CD4-positive, alpha-beta memory T cell (primary cell): ENCODE measurements around the gene CDC42SE1. TPM values are rescaled to one million over a fixed set of nuclear protein-coding genes. Genes with fewer than 3 reads are reported as not detected.

Experiments
- CTCF ChIA-PET: fragments of 350-600 bp; sonication (Branson Sonifier 250); formaldehyde crosslinking; loops from one replicate; lab custom pipeline; 2021; ENCODE audit warnings: inconsistent platforms; ENCODE audit not compliant: partially characterized antibody; lab: Charles Lee
- POLR2A ChIA-PET: fragments of 350-600 bp; sonication (Branson Sonifier 250); formaldehyde crosslinking; loops from one replicate; lab custom pipeline; 2021; ENCODE audit not compliant: partially characterized antibody; lab: Charles Lee
- DNase-seq, 5 donors: peaks; one replicate each; pipeline versions ENCODE4 v3.0.0 to v3.0.0-alpha.2; 2020 to 2022; ENCODE audit warnings: mixed read lengths in 1 of 5
- H3K27ac ChIP-seq: one replicate; pipeline ENCODE4 v1.7.0; 2013; ENCODE audit warnings: low read depth, low read length
- H3K27me3 ChIP-seq: 2 replicates; pipeline ENCODE4 v1.7.0; 2013; ENCODE audit warnings: mild to moderate bottlenecking, low read length, moderate library complexity; ENCODE audit not compliant: insufficient read depth
- H3K36me3 ChIP-seq: 2 replicates; pipeline ENCODE4 v1.7.0; 2013; ENCODE audit warnings: mild to moderate bottlenecking, low read length, moderate library complexity; ENCODE audit not compliant: insufficient read depth
- H3K4me1 ChIP-seq: 2 replicates; pipeline ENCODE4 v1.7.0; 2013; ENCODE audit warnings: mild to moderate bottlenecking, low read length, moderate library complexity; ENCODE audit not compliant: insufficient read depth
- H3K4me3 ChIP-seq, 2 donors: one replicate each; pipeline ENCODE4 v1.7.0; 2013; ENCODE audit warnings: low read length in 2 of 2, mild to moderate bottlenecking in 1 of 2
- H3K9me3 ChIP-seq, 2 donors: one replicate each; pipeline ENCODE4 v1.7.0; 2013; ENCODE audit warnings: low read length in 2 of 2, control low read depth in 1 of 2; ENCODE audit not compliant: control insufficient read depth in 1 of 2
- H3K27ac Mint-ChIP-seq, 7 donors: one replicate each; pipeline ENCODE4 v1.8.0; 2020 to 2021; ENCODE audit warnings: mixed read lengths in 7 of 7, mild to moderate bottlenecking in 6 of 7, inconsistent platforms in 3 of 7, moderate library complexity in 3 of 7
- H3K27me3 Mint-ChIP-seq, 2 donors: one replicate each; pipeline ENCODE4 v1.8.0; 2020 to 2021; ENCODE audit warnings: mixed read lengths in 2 of 2
- H3K36me3 Mint-ChIP-seq, 2 donors: one replicate each; pipeline ENCODE4 v1.8.0; 2020 to 2021; ENCODE audit warnings: mixed read lengths in 2 of 2, inconsistent platforms in 1 of 2, mild to moderate bottlenecking in 1 of 2
- H3K4me1 Mint-ChIP-seq, 4 donors: one replicate each; pipeline ENCODE4 v1.8.0; 2020 to 2021; ENCODE audit warnings: mixed read lengths in 4 of 4, mild to moderate bottlenecking in 1 of 4
- H3K4me3 Mint-ChIP-seq, 8 donors: one replicate each; pipeline ENCODE4 v1.8.0; 2020 to 2021; ENCODE audit warnings: mixed read lengths in 8 of 8, mild to moderate bottlenecking in 7 of 8, moderate library complexity in 6 of 8, inconsistent platforms in 3 of 8
- H3K9me3 Mint-ChIP-seq, 8 donors: one replicate each; pipeline ENCODE4 v1.8.0; 2020 to 2021; ENCODE audit warnings: mixed read lengths in 8 of 8, mild to moderate bottlenecking in 5 of 8, inconsistent platforms in 3 of 8, moderate library complexity in 1 of 8
- intact Hi-C: fragments of 100-400 bp; cut with micrococcal nuclease; formaldehyde crosslinking; loops from one replicate; pipeline ENCODE4 v1.15.1; 2023
- polyA plus RNA-seq, 2 donors: library from polyadenylated mRNA; unstranded; fragments of 300-500 nt; fragmentation: Illumina TruSeq; gene quantifications; one replicate each; pipeline ENCODE4 v1.2.3, GENCODE V29; 2021
- total RNA-seq, 2 experiments: library from RNA; stranded (reverse); gene quantifications; one replicate each; pipeline ENCODE4 v1.2.3, GENCODE V29; 2021

CDC42SE1 gene
- total and polyA plus RNA-seq, 4 experiments from 2014 or later = 66.2 to 483 (median 289) TPM

- Mint-ChIP-seq H3K36me3 (peaks cover 25 to 34% of the 10 kb centered on the region in 2 donors), H3K4me3 (peak overlapping the region; percentile 86 to 95 (median 90)), H3K4me1 (peaks cover 31 to 81% (median 58%) of the 10 kb centered on the region in 4 donors), H3K27ac (peak overlapping the region; percentile 88 to 98 (median 93)), H3K9me3 (no peaks in the 10 kb centered on the region), H3K27me3 (no peaks in the 10 kb centered on the region)
- CTCF ChIA-PET = interaction anchor here (0.7 to 3.8 kb wide), 6 partner anchors 9 to 107 kb away, joined by 3 to 76 read pairs (median 12); partner anchors contain the start of genes CDC42SE1, MINDY1, MLLT11 and TNFAIP8L2
- Histone ChIP-seq H3K36me3 (peaks cover 22% of the 10 kb centered on the region), H3K4me1 (peaks cover 38% of the 10 kb centered on the region), H3K27me3 (no peaks in the 10 kb centered on the region), H3K4me3 (peak overlapping the region; percentile 59 to 74), H3K9me3 (no peaks in the 10 kb centered on the region), H3K27ac (peak overlapping the region; percentile 74)
- POLR2A ChIA-PET = interaction anchor here (0.6 to 16.6 kb wide), 13 partner anchors 9 to 117 kb away, joined by 3 to 325 read pairs (median 7); partner anchors contain the start of genes CDC42SE1, GABPB2, LYSMD1 and MINDY1
- DNase-seq = no peak
- intact Hi-C loops = loop anchor here (1.0 to 2.0 kb wide), 4 partner anchors 8 to 40 kb away; partner anchors contain the start of gene PRUNE1
Observed at GRCh38 chr1:151048645-151049032, 10.8 kb downstream of the CDC42SE1 start.

DNA sequence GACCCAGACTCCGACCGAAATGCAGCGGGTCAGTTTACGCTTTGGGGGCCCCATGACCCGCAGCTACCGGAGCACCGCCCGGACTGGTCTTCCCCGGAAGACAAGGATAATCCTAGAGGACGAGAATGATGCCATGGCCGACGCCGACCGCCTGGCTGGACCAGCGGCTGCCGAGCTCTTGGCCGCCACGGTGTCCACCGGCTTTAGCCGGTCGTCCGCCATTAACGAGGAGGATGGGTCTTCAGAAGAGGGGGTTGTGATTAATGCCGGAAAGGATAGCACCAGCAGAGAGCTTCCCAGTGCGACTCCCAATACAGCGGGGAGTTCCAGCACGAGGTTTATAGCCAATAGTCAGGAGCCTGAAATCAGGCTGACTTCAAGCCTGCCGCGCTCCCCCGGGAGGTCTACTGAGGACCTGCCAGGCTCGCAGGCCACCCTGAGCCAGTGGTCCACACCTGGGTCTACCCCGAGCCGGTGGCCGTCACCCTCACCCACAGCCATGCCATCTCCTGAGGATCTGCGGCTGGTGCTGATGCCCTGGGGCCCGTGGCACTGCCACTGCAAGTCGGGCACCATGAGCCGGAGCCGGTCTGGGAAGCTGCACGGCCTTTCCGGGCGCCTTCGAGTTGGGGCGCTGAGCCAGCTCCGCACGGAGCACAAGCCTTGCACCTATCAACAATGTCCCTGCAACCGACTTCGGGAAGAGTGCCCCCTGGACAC is 11.3 kb downstream of the CDC42SE1 start:
- Mint-ChIP-seq H3K36me3 (peaks cover 22 to 28% of the 10 kb centered on the region in 2 donors), H3K27me3 (no peaks in the 10 kb centered on the region), H3K4me1 (peaks cover 35 to 81% (median 61%) of the 10 kb centered on the region in 4 donors), H3K27ac (peak overlapping the region; percentile 88 to 98 (median 93)), H3K9me3 (no peaks in the 10 kb centered on the region), H3K4me3 (peak overlapping the region; percentile 86 to 95 (median 90))
- H3K27me3 ChIP-seq = no peaks in the 10 kb centered on the region
- peak overlapping the region; percentile 74 for H3K27ac ChIP-seq
- peaks cover 38% of the 10 kb centered on the region for H3K4me1 ChIP-seq
- peak; percentile 59 to 72 (median 64) for DNase-seq
- POLR2A ChIA-PET = interaction anchor here (0.8 to 16.6 kb wide), 16 partner anchors 9 to 233 kb away, joined by 3 to 325 read pairs (median 6); partner anchors contain the start of genes BNIPL, CDC42SE1, GABPB2 and LYSMD1
- intact Hi-C loops = loop anchor here (1.0 to 2.0 kb wide), 4 partner anchors 8 to 39 kb away; partner anchors contain the start of gene PRUNE1
- CTCF ChIA-PET = interaction anchor here (0.5 to 3.8 kb wide), 12 partner anchors 9 to 108 kb away, joined by 3 to 76 read pairs (median 6); partner anchors contain the start of genes CDC42SE1, MINDY1, MLLT11 and TNFAIP8L2
- H3K9me3 ChIP-seq = no peaks in the 10 kb centered on the region
- H3K36me3 ChIP-seq = peaks cover 16% of the 10 kb centered on the region
- H3K4me3 ChIP-seq = peak overlapping the region; percentile 59 to 74

DNA sequence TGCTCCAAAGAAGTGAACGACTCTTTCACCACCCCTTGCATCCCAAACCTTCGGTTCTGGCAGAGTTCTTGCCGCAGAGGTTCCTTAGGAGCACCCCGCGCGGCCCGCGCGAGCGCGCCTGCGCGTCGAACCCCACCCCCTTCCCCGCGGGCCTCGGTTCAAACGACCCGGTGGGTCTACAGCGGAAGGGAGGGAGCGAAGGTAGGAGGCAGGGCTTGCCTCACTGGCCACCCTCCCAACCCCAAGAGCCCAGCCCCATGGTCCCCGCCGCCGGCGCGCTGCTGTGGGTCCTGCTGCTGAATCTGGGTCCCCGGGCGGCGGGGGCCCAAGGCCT is 11.9 kb downstream of the CDC42SE1 start, which contains the start of gene C1orf56:
Gene C1orf56, plus strand, starts transcription at position 161 of the 334 bp plus-strand sequence. Its CDS starts 97 bp downstream, at position 258.
- peaks cover 38% of the 10 kb centered on the region for H3K4me1 ChIP-seq

GRCh38 chr1:151043163-151043562 is 16.3 kb downstream of the CDC42SE1 start:
- no peaks in the 10 kb centered on the region for H3K9me3 ChIP-seq
- CTCF ChIA-PET = interaction anchor here (0.9 to 2.7 kb wide), 6 partner anchors 14 to 111 kb away, joined by 3 to 20 read pairs (median 8); partner anchors contain the start of gene CDC42SE1
- no peaks in the 10 kb centered on the region for H3K27me3 ChIP-seq
- no peak overlapping the region for H3K4me3 ChIP-seq
- Mint-ChIP-seq H3K27me3 (no peaks in the 10 kb centered on the region), H3K4me3 (peak overlapping the region in 2 of 8 donors; percentile 13 to 46), H3K36me3 (peaks cover 2 to 4% of the 10 kb centered on the region in 2 donors), H3K4me1 (peaks cover 19 to 40% (median 31%) of the 10 kb centered on the region in 4 donors), H3K27ac (peak overlapping the region in 5 of 7 donors; percentile 22 to 78 (median 60)), H3K9me3 (no peaks in the 10 kb centered on the region)
- POLR2A ChIA-PET = interaction anchor here (0.7 to 10.2 kb wide), 5 partner anchors 8 to 464 kb away, joined by 3 to 325 read pairs (median 12); partner anchors contain the start of genes CDC42SE1, MCL1 and MLLT11
- H3K4me1 ChIP-seq = peaks cover 24% of the 10 kb centered on the region
- H3K27ac ChIP-seq = no peak overlapping the region
- peak in 1 of 5 donors; percentile 22 for DNase-seq
- no peaks in the 10 kb centered on the region for H3K36me3 ChIP-seq
- intact Hi-C loops = no loop called here

More for the DNA sequence above, 11.9 kb downstream of the CDC42SE1 start, which contains the start of gene C1orf56:
- Histone ChIP-seq H3K27me3 (no peaks in the 10 kb centered on the region), H3K9me3 (no peaks in the 10 kb centered on the region), H3K4me3 (peak within 1 kb of the TSS; percentile 59 to 74), H3K27ac (peak within 1 kb of the TSS; percentile 74), H3K36me3 (peaks cover 11% of the 10 kb centered on the region)
- H3K27ac Mint-ChIP-seq = peak within 1 kb of the TSS; percentile 88 to 98 (median 93)
- H3K27me3 Mint-ChIP-seq = no peaks in the 10 kb centered on the region
- peak; percentile 42 to 66 (median 53) for DNase-seq
- peaks cover 37 to 81% (median 62%) of the 10 kb centered on the region in 4 donors for H3K4me1 Mint-ChIP-seq
- ChIA-PET CTCF (interaction anchor here (0.9 to 3.8 kb wide), 9 partner anchors 11 to 108 kb away, joined by 4 to 76 read pairs (median 8); partner anchors contain the start of genes CDC42SE1, MINDY1, MLLT11 and TNFAIP8L2), POLR2A (interaction anchor here (0.6 to 16.6 kb wide), 17 partner anchors 8 to 280 kb away, joined by 3 to 325 read pairs (median 6); partner anchors contain the start of genes BNIPL, CDC42SE1, GABPB2 and LYSMD1)
- no peaks in the 10 kb centered on the region for H3K9me3 Mint-ChIP-seq
- peak within 1 kb of the TSS; percentile 86 to 95 (median 90) for H3K4me3 Mint-ChIP-seq
- intact Hi-C loops = no loop called here
- H3K36me3 Mint-ChIP-seq = peaks cover 20 to 25% of the 10 kb centered on the region in 2 donors

DNA sequence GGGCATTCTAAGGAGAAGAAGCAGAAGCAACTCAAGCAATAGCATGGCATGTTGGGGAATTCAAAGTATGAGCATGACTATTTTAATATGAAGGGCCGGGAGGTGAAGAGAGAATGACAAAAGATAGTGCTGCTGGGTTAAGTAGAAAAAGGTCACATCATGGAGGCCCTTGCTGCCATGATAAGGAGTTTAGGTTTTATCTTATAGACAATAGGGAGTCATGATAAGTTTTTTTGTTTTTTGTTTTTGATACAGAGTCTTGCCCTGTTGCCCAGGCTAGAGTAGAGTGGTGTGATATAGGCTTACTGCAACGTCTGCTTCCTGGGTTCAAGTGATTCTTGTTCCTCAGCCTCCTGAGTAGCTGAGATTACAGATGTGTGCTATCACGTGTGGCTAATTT is 19.9 kb downstream of the CDC42SE1 start:
- CTCF ChIA-PET = interaction anchor here (1.5 to 2.7 kb wide), 3 partner anchors 9 to 60 kb away, joined by 3 to 7 read pairs (median 5); no protein-coding TSS in a partner anchor
- Histone ChIP-seq H3K27ac (no peak overlapping the region), H3K4me3 (no peak overlapping the region), H3K4me1 (peaks cover 12% of the 10 kb centered on the region), H3K9me3 (no peaks in the 10 kb centered on the region), H3K27me3 (no peaks in the 10 kb centered on the region), H3K36me3 (peaks cover 4% of the 10 kb centered on the region)
- H3K4me1 Mint-ChIP-seq = peaks cover 13 to 23% (median 16%) of the 10 kb centered on the region in 4 donors
- H3K36me3 Mint-ChIP-seq = peaks cover 15% of the 10 kb centered on the region in 2 donors
- no peaks in the 10 kb centered on the region for H3K9me3 Mint-ChIP-seq
- no peak overlapping the region for H3K4me3 Mint-ChIP-seq
- no peaks in the 10 kb centered on the region for H3K27me3 Mint-ChIP-seq
- POLR2A ChIA-PET = interaction anchor here (1.5 to 2.3 kb wide), 2 partner anchors 8 to 10 kb away, joined by 7 to 8 read pairs; partner anchors contain the start of gene C1orf56
- DNase-seq = no peak
- intact Hi-C loops = no loop called here
- H3K27ac Mint-ChIP-seq = peak overlapping the region in 1 of 7 donors; percentile 36

- H3K4me3 ChIP-seq = no peak overlapping the region
- H3K27ac ChIP-seq = no peak overlapping the region
- Mint-ChIP-seq H3K36me3 (peaks cover 22 to 24% of the 10 kb centered on the region in 2 donors), H3K27ac (peak overlapping the region in 3 of 7 donors; percentile 19 to 72 (median 34)), H3K4me3 (no peak overlapping the region), H3K27me3 (no peaks in the 10 kb centered on the region), H3K9me3 (no peaks in the 10 kb centered on the region), H3K4me1 (peaks cover 0 to 8% (median 6%) of the 10 kb centered on the region in 4 donors)
- intact Hi-C loops = no loop called here
- DNase-seq = no peak
- H3K27me3 ChIP-seq = no peaks in the 10 kb centered on the region
- CTCF ChIA-PET = interaction anchor here (0.7 kb wide), 1 partner anchor 10 kb away, joined by 3 read pairs; no protein-coding TSS in a partner anchor
- no peaks in the 10 kb centered on the region for H3K9me3 ChIP-seq
- POLR2A ChIA-PET = interaction anchor here (1.0 to 2.3 kb wide), 5 partner anchors 9 to 22 kb away, joined by 3 to 7 read pairs (median 6); partner anchors contain the start of genes C1orf56 and CDC42SE1
- peaks cover 14% of the 10 kb centered on the region for H3K36me3 ChIP-seq
- no peaks in the 10 kb centered on the region for H3K4me1 ChIP-seq
Observed at GRCh38 chr1:151037032-151037431, 22.4 kb downstream of the CDC42SE1 start.
